Retina (tissue), 1 donor: ENCODE measurements around the gene ATXN2.

Source experiments
- DNase-seq: peaks from one replicate; pipeline ENCODE4 v3.0.0-alpha.2; 2016

ATXN2 gene

GRCh38 chr12:111448846-111449790 is 150.0 kb downstream of the ATXN2 start:
- DNase-seq = no peak

- no peak for DNase-seq
Measured at GRCh38 chr12:111448266-111448830, 150.8 kb downstream of the ATXN2 start.

GRCh38 chr12:111447571-111448265 is 151.4 kb downstream of the ATXN2 start:
- no peak for DNase-seq

- no peak for DNase-seq
Measured at GRCh38 chr12:111446631-111447570, 152.2 kb downstream of the ATXN2 start.

DNA sequence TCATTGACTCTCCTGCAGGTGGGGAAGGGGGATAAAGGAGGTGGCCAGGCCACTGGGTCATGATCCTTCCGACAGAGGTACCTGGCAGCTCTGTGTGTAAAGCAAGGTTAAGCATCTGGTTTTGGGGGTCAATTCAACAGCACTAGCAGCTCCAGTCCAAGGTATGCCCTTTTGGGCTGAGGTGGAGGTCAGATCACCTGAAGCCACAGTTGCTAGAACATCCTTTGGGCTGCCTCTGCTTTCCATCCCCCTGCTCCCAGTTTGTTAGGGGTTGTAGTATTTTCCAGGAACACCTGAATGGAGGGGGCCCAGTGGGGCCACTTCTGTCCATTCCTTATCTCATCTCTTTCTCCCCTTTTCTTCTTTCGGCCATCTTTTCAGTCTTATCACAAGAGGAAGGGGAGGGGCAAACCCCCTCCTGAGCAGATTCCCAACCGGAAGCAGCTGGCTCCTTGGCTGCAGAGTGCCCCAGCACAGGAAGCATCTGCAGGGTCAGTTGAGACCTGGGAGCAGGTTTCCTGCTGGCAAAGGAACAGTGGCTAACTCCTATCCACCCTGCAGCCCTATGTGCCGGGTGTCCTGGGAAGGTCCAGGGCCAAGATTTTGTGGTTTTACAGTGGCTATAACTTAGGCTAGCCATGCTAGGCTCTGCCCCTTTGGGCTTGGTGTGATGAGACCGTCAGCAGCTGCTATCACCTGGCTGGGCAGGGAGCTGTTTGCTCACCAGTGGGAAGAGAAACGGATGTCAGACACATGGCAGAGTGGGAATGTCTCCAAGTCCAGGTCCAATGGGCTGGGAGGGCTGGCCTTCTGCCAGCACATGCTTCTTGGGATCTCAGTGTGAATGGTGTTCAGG is 153.2 kb downstream of the ATXN2 start:
- no peak for DNase-seq

- DNase-seq = no peak
Measured at GRCh38 chr12:111444925-111445725, 154.0 kb downstream of the ATXN2 start.

- no peak for DNase-seq
Measured at GRCh38 chr12:111444314-111444924, 154.7 kb downstream of the ATXN2 start.

- DNase-seq = no peak
Measured at GRCh38 chr12:111443586-111443985, 155.5 kb downstream of the ATXN2 start.

GRCh38 chr12:111443086-111443485 is 156.0 kb downstream of the ATXN2 start:
- DNase-seq = no peak

DNA sequence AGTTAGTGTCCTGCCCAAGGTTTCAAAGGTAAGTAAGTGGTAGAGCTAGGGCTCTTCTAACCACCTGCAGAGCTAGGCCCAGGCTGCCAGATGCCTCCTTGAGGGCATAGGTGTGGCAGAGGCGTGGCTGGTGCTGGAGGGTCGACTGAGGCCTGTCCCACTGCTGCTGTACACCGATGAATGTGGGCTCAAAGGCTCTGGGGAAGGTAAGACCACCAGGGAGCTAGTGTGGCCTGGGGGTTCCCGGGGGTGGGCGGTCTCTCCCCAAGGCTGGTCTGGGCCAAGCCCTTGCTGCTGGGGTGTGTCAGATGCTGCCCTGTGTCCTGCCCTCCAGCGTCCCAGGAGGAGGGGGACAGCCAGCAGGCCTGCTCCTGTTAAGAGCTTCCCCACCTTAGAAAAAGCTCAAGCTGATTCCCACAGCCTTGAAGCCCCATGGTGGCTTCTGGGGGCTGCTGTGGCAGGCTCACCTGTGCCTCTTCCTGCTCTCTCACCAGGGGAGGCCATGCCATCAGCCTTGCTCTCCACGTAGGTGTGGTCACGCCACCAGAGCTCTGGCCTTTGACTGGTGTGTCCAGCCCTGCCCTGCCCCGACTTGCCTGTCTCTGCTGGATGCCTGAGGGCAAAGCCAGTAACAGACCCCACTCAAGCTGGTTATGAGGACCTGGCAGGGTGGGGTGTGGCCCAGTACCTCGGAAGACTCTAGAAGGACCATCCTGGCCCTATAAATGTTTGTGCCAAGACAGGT is 156.6 kb downstream of the ATXN2 start:
- DNase-seq = no peak

DNA sequence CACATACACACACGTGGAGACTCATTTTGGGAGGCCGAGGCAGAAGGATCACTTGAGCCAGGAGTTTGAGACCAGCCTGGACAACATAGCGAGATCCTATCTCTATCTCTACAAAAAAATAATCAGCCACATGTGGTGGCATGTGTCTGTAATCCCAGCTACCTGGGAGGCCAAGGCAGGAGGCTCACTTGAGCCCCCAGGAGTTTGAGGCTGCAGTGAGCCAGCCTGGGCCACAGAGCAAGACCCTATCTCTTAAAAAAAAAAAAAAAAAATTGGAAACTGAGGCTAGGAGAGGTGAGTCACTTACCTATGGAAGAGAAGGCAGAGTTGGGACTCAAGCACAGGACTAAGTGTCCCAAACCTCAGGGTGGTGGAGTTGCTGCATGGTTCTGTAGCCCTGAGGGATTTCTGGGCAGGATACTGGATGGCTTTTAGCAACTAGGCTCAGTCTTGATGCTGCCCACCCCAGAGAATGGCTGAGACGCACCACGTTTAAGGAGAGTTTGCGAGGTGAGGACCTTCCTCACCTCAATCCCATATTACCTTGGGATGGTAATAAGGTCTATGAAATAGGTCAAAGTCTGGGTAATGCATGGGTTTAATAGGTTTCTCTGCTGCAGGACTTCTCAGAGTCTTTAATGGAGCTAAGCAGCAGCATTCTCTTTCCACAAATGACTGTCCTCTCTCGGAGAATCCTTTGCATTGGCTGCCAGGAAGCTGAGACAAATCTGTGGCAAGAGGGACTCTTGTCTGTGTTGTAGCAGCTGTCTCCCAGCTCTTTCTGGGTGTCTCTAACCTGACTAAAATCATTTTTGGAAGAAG is 157.8 kb downstream of the ATXN2 start:
- no peak for DNase-seq

- no peak for DNase-seq
Measured at GRCh38 chr12:111440631-111441030, 158.5 kb downstream of the ATXN2 start.

DNA sequence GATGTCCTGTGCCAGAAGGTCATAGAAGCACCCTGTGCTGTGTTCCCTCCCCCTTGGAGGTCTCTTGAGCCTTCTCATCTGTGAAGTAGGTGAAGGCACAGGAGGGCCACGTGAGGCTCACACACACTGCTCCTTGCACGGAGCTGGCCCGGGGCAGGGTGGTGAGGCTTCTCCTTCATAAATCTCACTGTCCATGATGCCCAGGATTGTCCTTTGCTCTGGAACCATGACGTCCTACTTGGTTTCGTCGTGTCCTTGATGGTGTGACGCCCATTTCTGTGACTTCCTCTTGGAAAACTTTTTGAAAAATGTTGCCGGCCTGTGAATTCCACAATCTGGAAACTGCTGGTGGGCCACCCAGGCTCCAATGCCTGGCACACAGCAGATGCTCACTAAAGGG is 159.0 kb downstream of the ATXN2 start:
- DNase-seq = no peak

DNA sequence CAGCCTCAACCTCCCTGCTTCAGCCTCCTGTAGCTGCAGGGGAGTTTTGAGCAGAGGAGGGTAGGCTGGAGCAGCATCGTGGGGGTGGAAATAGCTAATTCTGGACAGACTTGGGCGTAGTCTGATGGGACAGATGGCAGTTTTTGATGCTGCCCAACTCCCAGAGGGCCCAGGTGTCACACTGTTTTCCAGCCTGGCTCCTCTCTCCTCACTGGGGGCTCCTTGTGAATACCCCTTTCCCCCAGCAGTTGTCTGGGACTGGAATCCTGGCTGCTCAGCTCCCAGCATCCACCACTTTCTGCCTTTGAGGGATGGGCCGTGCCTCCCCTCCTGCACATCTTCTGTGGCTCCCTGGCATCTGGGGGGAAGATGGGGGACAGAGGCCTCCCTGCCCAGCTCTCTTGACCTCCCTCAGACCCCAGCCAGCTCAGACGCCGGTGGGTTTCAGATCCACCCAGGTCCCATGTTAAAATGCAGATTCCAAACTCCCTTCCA is 159.4 kb downstream of the ATXN2 start:
- DNase-seq = no peak

DNA sequence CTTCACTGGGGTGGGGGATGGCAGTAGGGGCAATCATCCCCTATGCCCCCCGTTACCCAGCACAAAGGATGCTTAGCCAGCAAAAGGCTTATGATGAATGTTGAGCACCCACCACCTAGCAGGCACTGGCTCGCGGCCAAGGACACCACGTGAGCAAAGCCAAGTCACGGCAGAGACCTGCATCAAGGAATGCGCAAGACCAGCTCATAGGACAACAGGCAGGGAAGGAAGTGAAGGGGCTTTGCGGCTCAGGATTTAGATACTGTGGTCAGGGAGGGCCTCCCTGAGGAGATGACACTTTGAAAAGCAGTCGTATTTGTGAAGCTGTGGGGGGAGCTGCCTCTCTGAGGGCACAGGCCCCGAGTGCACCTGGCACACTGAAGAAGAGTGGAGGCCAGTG is 160.6 kb downstream of the ATXN2 start:
- no peak for DNase-seq

DNA sequence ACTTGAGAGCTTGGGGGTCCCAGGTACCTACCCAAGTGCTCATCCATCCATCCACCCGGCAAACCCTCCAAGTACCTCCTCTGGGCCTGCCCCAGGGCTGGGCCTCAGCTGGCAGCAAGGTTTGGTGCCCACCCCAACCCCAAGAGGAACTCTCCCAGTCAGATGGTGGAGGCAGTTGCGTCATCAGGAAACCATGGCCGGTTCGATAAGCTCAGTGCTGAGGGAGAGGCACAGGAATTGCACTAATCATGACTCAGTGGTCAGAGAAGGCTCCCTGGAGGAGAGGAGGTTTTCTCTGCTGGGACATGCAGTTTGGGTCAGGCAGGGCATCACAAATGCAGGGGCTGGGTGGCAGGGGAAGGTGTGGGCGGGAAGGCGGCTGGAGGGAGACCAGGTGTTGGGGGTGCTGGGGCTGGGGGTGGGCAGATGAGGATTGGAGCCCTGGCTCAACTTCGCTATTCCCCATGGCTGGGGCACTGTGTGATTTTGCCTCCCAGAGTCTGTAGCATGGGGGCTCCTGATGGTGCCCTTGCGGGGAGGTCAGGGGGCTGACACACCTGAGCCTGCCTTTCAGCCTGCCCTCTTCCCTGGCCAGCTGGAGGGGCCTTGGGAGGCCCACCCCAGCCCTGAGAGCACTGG is 161.2 kb downstream of the ATXN2 start:
- DNase-seq = no peak

GRCh38 chr12:111436811-111437210 is 162.3 kb downstream of the ATXN2 start:
- DNase-seq = no peak

DNA sequence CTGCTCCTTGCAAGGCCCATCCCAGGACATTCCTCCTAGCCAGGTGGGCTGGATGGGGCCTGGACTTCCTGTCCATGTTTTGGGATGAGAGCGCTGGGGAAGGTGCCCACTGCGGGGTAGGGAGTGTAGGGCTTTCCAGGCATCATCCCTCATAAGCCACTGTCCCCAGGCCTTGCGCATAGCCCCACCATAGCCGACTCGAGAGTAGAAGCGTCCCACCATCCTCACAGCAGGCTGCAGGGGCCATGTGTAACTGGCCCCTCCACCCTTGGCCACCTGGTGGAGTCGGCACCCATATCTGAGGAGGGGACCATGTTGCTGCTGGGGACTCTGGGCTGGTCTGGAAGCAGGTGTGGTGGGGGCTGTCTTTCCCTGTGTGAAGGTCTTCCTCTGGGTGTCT is 162.8 kb downstream of the ATXN2 start:
- DNase-seq = no peak
